Epithelial cell of esophagus (primary cell): ENCODE data around the gene CLEC16A.
A peak's percentile ranks its signal among the peaks of the same experiment; 100 is the strongest.

Source experiments
- DNase-seq: peaks from one replicate; pipeline ENCODE4 v3.0.0; 2010; ENCODE audit warnings: low read depth
- H3K4me3 ChIP-seq: 2 replicates; pipeline ENCODE4 v1.5.1; 2011; ENCODE audit warnings: mild to moderate bottlenecking, low read length, control low read depth
- CTCF ChIP-seq: IDR thresholded peaks from 2 replicates; pipeline ENCODE4 v1.5.1; 2011; ENCODE audit warnings: low read depth, mild to moderate bottlenecking, low read length, control low read depth, inconsistent platforms; ENCODE audit not compliant: insufficient read depth; ENCODE audit errors: missing control alignments

CLEC16A gene

GRCh38 chr16:11009027-11009755 is 64.8 kb downstream of the CLEC16A start:
- H3K4me3 ChIP-seq = no peak overlapping the region
- DNase-seq = peak; percentile 79
- TF ChIP-seq CTCF = no peak

DNA sequence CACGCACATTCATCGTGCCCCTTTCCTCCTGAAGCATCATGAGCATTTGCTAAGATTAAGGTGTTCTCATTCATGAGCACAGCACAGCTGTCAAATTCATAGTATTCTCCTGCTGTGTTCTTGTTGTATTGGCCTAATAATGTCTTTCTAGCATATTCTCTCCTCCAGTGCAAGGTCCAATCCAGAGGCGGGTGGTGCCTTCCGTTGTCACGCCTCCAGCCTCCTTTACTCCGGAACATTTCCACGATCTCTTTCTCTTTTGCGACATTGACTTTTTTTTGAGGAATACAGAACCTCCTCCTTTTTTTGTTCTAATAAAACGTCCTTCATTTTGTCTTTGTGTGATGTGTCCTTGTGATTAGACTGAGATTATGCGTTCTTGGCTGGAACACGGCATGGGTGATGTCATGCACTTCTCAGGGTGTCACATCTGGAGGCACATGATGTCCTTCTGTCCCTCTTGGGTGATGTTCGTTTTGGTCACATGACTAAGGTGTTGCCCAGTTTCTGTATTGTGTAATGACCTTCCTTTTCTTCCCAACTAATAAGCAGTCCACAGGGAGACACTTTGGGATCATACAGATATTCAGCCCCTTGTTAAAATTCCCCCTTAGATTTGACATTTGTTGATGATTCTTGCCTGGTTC is 66.3 kb downstream of the CLEC16A start:
- TF ChIP-seq CTCF = no peak
- H3K4me3 ChIP-seq = no peak overlapping the region
- no peak for DNase-seq

DNA sequence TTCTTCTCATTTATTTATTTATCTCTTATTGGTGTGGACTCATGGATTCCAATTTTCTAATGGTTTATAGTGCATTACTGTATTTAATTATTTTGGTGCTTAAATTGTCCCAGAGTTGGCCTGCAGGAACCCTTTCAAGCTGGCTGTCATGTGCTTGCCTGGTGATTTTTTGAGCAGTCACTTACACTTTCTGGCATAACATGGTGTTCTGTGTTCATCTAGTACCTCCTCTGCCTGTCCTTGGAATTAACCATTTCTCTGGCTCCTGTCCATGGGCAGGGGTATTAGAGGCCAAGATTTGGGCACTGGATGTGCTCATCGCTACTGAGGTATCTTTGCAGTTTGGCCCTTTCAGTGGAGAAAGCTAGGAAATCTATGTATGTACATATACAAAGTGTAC is 67.0 kb downstream of the CLEC16A start:
- no peak for DNase-seq
- no peak for TF ChIP-seq CTCF
- no peak overlapping the region for H3K4me3 ChIP-seq

- DNase-seq = peak; percentile 58
- H3K4me3 ChIP-seq = no peak overlapping the region
- no peak for TF ChIP-seq CTCF
Measured at GRCh38 chr16:11012841-11013240, 68.5 kb downstream of the CLEC16A start.

DNA sequence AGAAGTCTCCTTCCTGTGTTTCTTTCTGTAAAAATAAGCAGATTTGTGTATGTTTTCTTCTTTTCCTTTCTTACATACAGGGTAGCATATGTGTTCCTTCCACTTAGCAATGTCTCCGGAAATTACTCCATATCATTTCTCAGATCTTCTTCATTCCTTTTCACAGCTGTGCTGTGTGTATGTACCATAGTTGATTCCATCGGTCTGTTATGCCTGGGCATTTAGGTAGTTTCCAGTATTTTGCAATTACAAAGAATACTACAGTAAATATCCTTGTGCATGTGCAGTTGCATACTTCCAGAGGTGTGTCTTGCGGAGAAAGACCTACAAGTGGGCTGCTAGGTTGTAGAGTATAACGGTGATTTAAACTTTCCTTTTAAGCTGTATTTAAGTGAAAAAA is 69.8 kb downstream of the CLEC16A start:
- TF ChIP-seq CTCF = no peak
- no peak overlapping the region for H3K4me3 ChIP-seq
- peak; percentile 44 for DNase-seq

DNA sequence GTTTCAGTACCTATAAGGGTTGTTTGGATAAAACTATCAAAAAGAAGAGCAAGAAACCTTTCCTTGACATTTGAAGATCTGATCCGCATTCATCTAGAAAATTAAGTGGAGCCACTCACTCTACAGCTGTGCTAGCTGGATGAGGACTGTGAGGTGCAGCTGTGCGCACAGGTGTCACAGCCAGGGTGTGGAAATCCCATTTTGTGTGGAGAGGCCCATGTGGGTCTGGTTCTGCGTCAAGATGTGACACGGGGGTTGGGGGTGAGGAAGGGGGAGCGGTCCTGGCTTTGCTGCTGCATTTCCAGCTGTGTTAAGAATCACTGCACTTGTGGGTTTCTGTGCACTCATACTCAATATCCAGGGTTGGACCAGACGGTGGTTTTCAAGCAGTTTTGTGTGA is 70.7 kb downstream of the CLEC16A start:
- no peak overlapping the region for H3K4me3 ChIP-seq
- no peak for DNase-seq
- TF ChIP-seq CTCF = no peak

- no peak for DNase-seq
- TF ChIP-seq CTCF = no peak
- H3K4me3 ChIP-seq = no peak overlapping the region
Measured at GRCh38 chr16:11015607-11016006, 71.2 kb downstream of the CLEC16A start.
